Measurements from ENCODE around the gene MRPL49. TPM values are rescaled to one million over a fixed set of nuclear protein-coding genes. Genes with fewer than 3 reads are reported as not detected.

The MRPL49 gene
- total and polyA plus RNA-seq, 2 of the 8 experiments (the other 6 are each of a cell fraction or from before 2014, with no cell fraction given), result 54.0 to 84.8 TPM

GRCh38 chr11:65078151-65078550, 44.0 kb upstream of the MRPL49 start:
- Histone ChIP-seq H3K9ac (replicated peaks in 1 of 4; ENCODE audit: extremely low read depth in 1 of 4, low read depth in 3 of 4, low read length in 3 of 4) (no peak overlapping the region), H3K14ac (ENCODE audit: insufficient read length) (no peak overlapping the region), H2BK20ac (ENCODE audit: low read length) (no peak overlapping the region), H4K20me1 (replicated peaks in 1 of 2; ENCODE audit: control insufficient read depth in 1 of 2, insufficient read depth in 2 of 2, low read length in 2 of 2) (peaks cover 6 to 11% of the 10 kb centered on the region in 2 experiments), H2BK5ac (ENCODE audit: low read depth, low read length) (no peak overlapping the region), H3K23me2 (ENCODE audit: low read depth, low read length) (peaks cover 2% of the 10 kb centered on the region; the same call in 1 of the 2 replicates), H3K56ac (replicated peaks; ENCODE audit: insufficient read length, low read depth, low read length) (no peak overlapping the region), H4K5ac (ENCODE audit: insufficient read length, low read depth, low read length) (no peak overlapping the region), H2BK120ac (replicated peaks; ENCODE audit: low read depth, low read length) (no peak overlapping the region), H3K36me3 (ENCODE audit: control insufficient read depth in 2 of 4, insufficient read depth in 4 of 4, low read length in 3 of 4) (peaks cover 20 to 41% (median 36%) of the 10 kb centered on the region in 4 experiments), H2AFZ (ENCODE audit: low read length) (no peak overlapping the region), H3K23ac (ENCODE audit: insufficient read length) (no peak overlapping the region), H4K91ac (replicated peaks; ENCODE audit: insufficient read length, low read length) (no peak overlapping the region), H3K4me2 (ENCODE audit: insufficient read depth in 1 of 2, low read depth in 2 of 2, low read length in 2 of 2) (no peak overlapping the region), H3K4me1 (replicated peaks in 1 of 4; ENCODE audit: control insufficient read depth in 3 of 4, insufficient read depth in 4 of 4, low read length in 3 of 4) (peaks cover 0 to 6% (median 2%) of the 10 kb centered on the region in 4 experiments; a peak in 4 of 7 replicates), H3K79me2 (ENCODE audit: control insufficient read depth in 1 of 2, insufficient read depth in 2 of 2, low read length in 2 of 2) (peaks cover 6 to 37% of the 10 kb centered on the region in 2 experiments), H3K4me3 (ENCODE audit: extremely low read depth in 1 of 4, insufficient read depth in 2 of 4, low read depth in 3 of 4, low read length in 4 of 4) (no peak overlapping the region), H3K4ac (replicated peaks; ENCODE audit: insufficient read length, low read depth, low read length) (no peak overlapping the region), H2BK15ac (ENCODE audit: low read length) (no peak overlapping the region), H3K27me3 (replicated peaks in 1 of 4; ENCODE audit: control insufficient read depth in 3 of 4, extremely low read depth in 1 of 4, insufficient read depth in 3 of 4, low read length in 3 of 4) (no peaks in the 10 kb centered on the region), H3K18ac (ENCODE audit: extremely low read depth, low read length) (no peak overlapping the region), H3K79me1 (ENCODE audit: low read depth, low read length) (peaks cover 10% of the 10 kb centered on the region; the same call in 1 of the 2 replicates), H3K9me3 (ENCODE audit: insufficient read depth in 2 of 2, low read depth in 1 of 2, low read length in 1 of 2) (no peaks in the 10 kb centered on the region), H2BK12ac (ENCODE audit: low read depth, low read length) (no peak overlapping the region), H4K8ac (ENCODE audit: extremely low read depth, insufficient read depth, low read length) (no peak overlapping the region), H2AK5ac (ENCODE audit: low read depth, low read length) (no peak overlapping the region), H3K27ac (ENCODE audit: low read depth, low read length) (no peak overlapping the region)
- 74% methylated on average over 3 of the region's 3 CpGs; no CpG with 5 or more reads in 1 of the 2 experiments for WGBS, 2 experiments (ENCODE audit: extremely low coverage in 1 of 2, insufficient coverage in 1 of 2, insufficient read length in 1 of 2, insufficient replicate concordance in 2 of 2, low coverage in 1 of 2, low lambda C conversion rate in 2 of 2, missing lambda C conversion rate in 1 of 2)
- POLR2A ChIA-PET (ENCODE audit: partially characterized antibody), result interaction anchor here (0.7 to 21.6 kb wide), 10 partner anchors 9 to 316 kb away, joined by 3 to 230 read pairs (median 3); partner anchors contain the start of genes ARL2, FAU, MRPL49 and VPS51
- FAIRE-seq, result no peak
- DNase-seq (ENCODE audit: low read depth in 1 of 2, low spot score in 2 of 2), result peak in 1 of 2 experiments; percentile 86
- CTCF ChIA-PET (ENCODE audit: partially characterized antibody), result interaction anchor here (0.6 to 4.7 kb wide), 25 partner anchors 11 to 482 kb away, joined by 3 to 28 read pairs (median 4); partner anchors contain the start of genes ARL2, NAALADL1 and PYGM
- TF ChIP-seq CTCF (IDR thresholded peaks at IDR 0.05; ENCODE audit: control extremely low read depth in 1 of 3, insufficient read depth in 1 of 3, low read depth in 1 of 3, low read length in 3 of 3) (peak; percentile 79 to 92 (median 88)), POLR2AphosphoS5 (IDR thresholded peaks at IDR 0.05; ENCODE audit: low read depth, low read length) (peak; percentile 58; the same call in 1 of the 2 replicates), RAD21 (IDR thresholded peaks at IDR 0.05 in 1 of 2, conservative IDR thresholded peaks at IDR 0.05 in 1 of 2; ENCODE audit: low read depth in 2 of 2, low read length in 2 of 2) (peak; percentile 60 to 68), SUZ12 (IDR thresholded peaks at IDR 0.05; ENCODE audit: low read length) (no peak), SP2 (IDR thresholded peaks at IDR 0.05; ENCODE audit: low read length) (no peak), SP4 (IDR thresholded peaks at IDR 0.05; ENCODE audit: low read length) (no peak), YY1 (IDR thresholded peaks at IDR 0.05; ENCODE audit: low read depth, low read length) (0 out of 2 replicates have a peak, but pooled peaks have one; percentile 37), ATF2 (IDR thresholded peaks at IDR 0.05; ENCODE audit: low read length) (no peak), CHD2 (IDR thresholded peaks at IDR 0.05; ENCODE audit: low read length) (no peak)

Data from H1 (cell line).